Duodenal mucosa (tissue), 2 donors: ENCODE measurements around the gene STOX2.

Experiments used
- H3K27ac ChIP-seq: one replicate; pipeline ENCODE4 v1.7.0; 2013; ENCODE audit warnings: low read depth, low read length
- H3K27me3 ChIP-seq, 2 donors: one replicate each; pipeline ENCODE4 v1.7.0; 2013; ENCODE audit warnings: low read length in 2 of 2, control low read depth in 1 of 2; ENCODE audit not compliant: insufficient read depth in 2 of 2, control insufficient read depth in 1 of 2
- H3K36me3 ChIP-seq, 2 donors: one replicate each; pipeline ENCODE4 v1.7.0; 2013; ENCODE audit warnings: low read length in 2 of 2, control low read depth in 1 of 2; ENCODE audit not compliant: insufficient read depth in 2 of 2, control insufficient read depth in 1 of 2
- H3K4me1 ChIP-seq, 2 donors: one replicate each; pipeline ENCODE4 v1.7.0; 2013; ENCODE audit warnings: low read length in 2 of 2, control low read depth in 1 of 2; ENCODE audit not compliant: insufficient read depth in 2 of 2, control insufficient read depth in 1 of 2
- H3K4me3 ChIP-seq, 2 donors: one replicate each; pipeline ENCODE4 v1.7.0; 2013; ENCODE audit warnings: low read length in 2 of 2, low read depth in 1 of 2
- H3K9ac ChIP-seq, 2 donors: one replicate each; pipeline ENCODE4 v1.7.0; 2013; ENCODE audit warnings: low read length in 2 of 2, low read depth in 1 of 2
- H3K9me3 ChIP-seq, 2 donors: one replicate each; pipeline ENCODE4 v1.7.0; 2013; ENCODE audit warnings: low read length in 2 of 2, control low read depth in 1 of 2; ENCODE audit not compliant: control insufficient read depth in 1 of 2

Gene STOX2

DNA sequence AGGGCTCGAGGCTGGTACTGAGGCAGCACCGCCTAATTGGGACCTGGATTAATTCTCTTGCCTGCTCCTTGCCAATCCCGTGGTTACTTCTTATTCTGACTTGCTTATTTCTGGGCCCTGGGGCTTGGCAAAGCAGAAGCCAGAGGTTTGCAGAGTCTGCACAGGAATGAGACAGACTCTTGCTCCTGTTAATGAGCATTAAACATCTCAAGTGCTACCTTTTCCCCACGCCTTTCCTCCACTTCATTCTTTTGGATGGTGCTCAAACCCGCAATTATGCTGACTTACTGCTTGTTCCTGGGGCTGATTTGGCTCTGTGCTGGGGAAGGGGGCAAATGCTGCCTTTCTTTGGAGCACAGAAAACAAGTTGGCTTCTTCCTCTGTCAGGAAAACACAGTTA is 16.5 kb upstream of the STOX2 start:
- no peak overlapping the region for H3K27ac ChIP-seq
- no peaks in the 10 kb centered on the region for H3K36me3 ChIP-seq

DNA sequence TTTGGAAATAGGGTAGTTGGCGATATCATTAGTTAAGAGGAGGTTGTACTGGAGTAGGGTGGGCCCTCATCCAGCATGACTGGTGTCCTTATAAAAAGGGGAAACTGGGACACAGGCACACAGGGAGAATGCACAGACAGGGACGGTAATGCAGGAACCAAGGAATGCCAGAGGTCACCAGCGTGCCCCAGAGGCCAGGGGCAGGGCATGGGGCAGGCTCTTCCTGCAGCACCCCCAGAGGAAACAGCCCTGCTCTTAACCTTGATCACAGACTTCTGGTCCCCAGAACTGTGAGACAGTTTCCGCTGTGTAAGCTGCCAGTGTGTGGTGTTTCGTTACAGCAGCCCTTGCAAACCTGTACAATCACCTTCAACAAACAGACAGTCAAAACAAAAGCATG is 15.9 kb upstream of the STOX2 start:
- Histone ChIP-seq H3K4me3 (no peak overlapping the region), H3K4me1 (no peaks in the 10 kb centered on the region), H3K36me3 (no peaks in the 10 kb centered on the region), H3K27ac (no peak overlapping the region), H3K9ac (no peak overlapping the region), H3K9me3 (no peaks in the 10 kb centered on the region), H3K27me3 (no peaks in the 10 kb centered on the region)

More for the DNA sequence above, 16.5 kb upstream of the STOX2 start:
- no peak overlapping the region for H3K4me3 ChIP-seq
- H3K27me3 ChIP-seq = no peaks in the 10 kb centered on the region
- no peaks in the 10 kb centered on the region for H3K9me3 ChIP-seq
- no peaks in the 10 kb centered on the region for H3K4me1 ChIP-seq
- no peak overlapping the region for H3K9ac ChIP-seq

DNA sequence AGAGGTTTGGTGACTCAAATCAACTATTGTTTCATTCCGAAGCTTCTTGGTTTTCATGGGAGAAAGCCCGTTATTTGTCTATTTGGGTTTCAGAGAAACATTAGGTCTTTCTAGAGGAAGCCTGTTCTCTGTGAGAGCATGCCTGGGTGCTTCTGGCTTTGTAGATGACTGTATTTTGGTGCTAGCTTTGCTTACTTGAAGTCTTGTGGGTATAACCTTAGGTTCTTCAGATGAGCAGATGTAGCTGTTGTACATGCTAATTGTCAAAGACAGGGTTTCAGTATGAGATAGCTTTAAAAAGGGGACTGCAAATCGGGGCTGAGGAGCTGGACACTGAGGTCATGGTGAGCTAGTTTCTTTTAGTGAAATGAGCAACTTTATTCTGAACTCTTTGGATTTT is 7.9 kb upstream of the STOX2 start:
- Histone ChIP-seq H3K9ac (no peak overlapping the region), H3K4me3 (no peak overlapping the region), H3K9me3 (peaks cover 4 to 5% of the 10 kb centered on the region in 2 donors), H3K4me1 (no peaks in the 10 kb centered on the region), H3K27me3 (no peaks in the 10 kb centered on the region), H3K27ac (no peak overlapping the region), H3K36me3 (no peaks in the 10 kb centered on the region)

DNA sequence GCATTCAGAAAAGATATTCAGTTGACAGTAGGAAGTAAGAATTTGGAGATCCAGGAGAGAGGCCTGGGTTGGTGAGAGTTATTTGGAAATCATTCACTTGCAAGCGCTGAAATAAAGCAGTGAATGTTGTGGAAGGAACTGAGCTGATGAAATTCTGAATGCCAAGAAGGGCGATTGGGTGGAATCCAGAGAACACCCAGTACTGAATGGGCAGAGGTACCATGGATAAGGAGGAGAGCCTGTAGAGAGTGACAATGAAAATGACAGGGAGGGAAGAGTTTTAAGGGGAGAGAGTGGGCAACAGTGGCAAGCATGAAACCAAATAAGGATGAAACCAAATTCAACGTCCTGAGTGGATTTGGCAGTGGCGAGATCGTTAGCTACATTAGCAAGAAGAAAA is 6.7 kb upstream of the STOX2 start:
- H3K4me1 ChIP-seq = no peaks in the 10 kb centered on the region
- H3K27me3 ChIP-seq = no peaks in the 10 kb centered on the region
- H3K4me3 ChIP-seq = no peak overlapping the region
- no peaks in the 10 kb centered on the region for H3K36me3 ChIP-seq
- H3K27ac ChIP-seq = no peak overlapping the region
- H3K9me3 ChIP-seq = peaks cover 4 to 5% of the 10 kb centered on the region in 2 donors
- H3K9ac ChIP-seq = no peak overlapping the region

DNA sequence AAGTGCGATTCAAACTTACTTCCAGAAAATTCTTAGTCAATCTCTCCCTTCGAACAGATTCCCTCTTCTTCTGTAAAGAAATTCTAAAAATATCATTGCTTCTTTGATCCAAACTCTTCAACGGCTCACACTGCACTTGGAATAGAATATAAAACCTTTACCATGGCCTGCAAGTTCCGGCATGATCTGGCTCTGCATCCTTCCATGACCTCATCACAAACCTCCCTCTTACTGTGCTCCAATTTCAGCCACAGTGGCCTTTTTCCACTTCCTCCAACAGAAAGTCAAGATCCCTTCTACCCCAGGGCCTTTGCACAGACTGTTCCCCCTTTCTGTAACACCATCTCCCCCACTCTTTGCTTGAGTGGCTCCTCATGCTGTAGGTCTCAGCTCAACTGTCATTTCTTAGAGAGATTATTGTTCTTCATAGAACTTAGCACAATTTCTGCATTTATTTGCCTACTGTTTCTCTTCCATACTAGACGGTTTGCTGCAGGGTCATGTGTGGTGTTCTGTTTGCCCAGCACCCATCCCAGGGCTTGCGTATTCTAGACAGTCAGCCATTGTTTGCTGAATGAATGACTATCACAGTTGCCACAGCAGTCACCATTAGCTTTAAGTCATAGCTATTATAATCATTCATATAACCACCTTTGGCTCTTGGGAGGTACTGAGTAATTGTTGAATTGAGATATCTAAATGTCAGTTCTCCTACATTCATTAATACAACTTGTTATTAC is 1.9 kb upstream of the STOX2 start:
- H3K27ac ChIP-seq = no peak overlapping the region
- H3K9me3 ChIP-seq = peaks cover 4 to 5% of the 10 kb centered on the region in 2 donors
- H3K4me1 ChIP-seq = peaks cover 0 to 2% of the 10 kb centered on the region in 2 donors
- no peaks in the 10 kb centered on the region for H3K36me3 ChIP-seq
- no peak overlapping the region for H3K4me3 ChIP-seq
- peaks cover 10 to 17% of the 10 kb centered on the region in 2 donors for H3K27me3 ChIP-seq
- H3K9ac ChIP-seq = no peak overlapping the region

DNA sequence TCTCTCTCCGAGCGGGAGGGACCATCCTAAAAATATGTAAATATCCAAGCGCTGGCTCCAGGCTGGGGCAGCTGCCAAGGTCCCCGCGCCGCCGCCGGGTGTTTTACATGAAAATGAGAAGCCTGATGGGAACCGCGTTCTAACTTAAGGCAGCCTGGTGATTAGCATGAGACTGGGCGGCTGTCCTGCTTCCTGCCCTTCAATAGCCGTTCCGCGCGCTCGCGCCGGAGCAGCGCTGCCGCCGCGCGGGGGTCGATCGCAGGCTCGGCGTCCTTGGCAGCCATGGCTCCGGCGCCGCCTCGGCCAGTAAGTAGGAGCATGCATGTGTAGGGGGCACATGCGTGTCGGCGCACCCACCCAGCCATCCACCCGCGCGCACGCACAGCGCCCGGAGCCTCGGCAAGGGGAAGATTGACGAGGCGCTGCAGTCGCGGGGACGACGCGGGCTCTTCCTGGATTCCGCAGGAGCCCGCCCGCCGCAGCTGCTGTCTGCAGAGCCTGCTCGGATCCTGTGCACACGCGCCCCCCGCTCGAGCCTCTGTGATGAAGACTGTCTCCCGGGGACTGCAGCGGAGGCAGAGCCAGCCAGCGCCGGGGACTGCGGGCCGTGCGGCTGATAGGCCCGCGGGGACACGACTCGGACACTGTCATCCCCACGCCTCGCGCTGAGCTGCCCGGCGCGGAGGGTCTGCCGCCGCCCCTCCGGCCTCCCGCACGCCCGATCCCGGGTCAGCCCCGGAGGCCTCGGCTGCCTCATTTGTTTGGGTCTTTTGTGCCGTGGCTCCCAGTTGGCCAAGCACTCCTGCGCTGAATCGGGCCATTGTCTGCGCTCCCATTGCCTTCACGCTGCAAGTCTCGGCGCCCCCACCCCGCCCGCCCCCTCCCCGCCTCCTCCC is 734 bp downstream of the STOX2 start:
- Histone ChIP-seq H3K27me3 (peaks cover 15 to 19% of the 10 kb centered on the region in 2 donors), H3K9ac (peak overlapping the region in 1 of 2 donors; percentile 14), H3K27ac (no peak overlapping the region), H3K4me1 (peaks cover 0 to 2% of the 10 kb centered on the region in 2 donors), H3K4me3 (peak overlapping the region; percentile 69 to 74), H3K9me3 (no peaks in the 10 kb centered on the region), H3K36me3 (no peaks in the 10 kb centered on the region)

DNA sequence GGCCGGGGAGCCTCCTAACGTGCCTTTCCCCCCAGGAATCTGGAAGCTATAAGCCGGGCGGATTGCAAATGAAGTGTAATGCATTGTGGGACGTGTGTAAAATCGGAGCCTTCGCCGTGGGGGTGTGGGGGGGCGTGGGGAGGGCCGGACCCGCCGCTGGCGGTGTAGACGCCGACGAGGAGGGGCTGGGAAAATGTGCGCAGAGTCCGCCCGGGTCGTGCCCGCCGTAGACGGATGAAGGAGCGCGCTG is 1.3 kb downstream of the STOX2 start:
- Histone ChIP-seq H3K27ac (no peak overlapping the region), H3K9ac (peak overlapping the region in 1 of 2 donors; percentile 13)

DNA sequence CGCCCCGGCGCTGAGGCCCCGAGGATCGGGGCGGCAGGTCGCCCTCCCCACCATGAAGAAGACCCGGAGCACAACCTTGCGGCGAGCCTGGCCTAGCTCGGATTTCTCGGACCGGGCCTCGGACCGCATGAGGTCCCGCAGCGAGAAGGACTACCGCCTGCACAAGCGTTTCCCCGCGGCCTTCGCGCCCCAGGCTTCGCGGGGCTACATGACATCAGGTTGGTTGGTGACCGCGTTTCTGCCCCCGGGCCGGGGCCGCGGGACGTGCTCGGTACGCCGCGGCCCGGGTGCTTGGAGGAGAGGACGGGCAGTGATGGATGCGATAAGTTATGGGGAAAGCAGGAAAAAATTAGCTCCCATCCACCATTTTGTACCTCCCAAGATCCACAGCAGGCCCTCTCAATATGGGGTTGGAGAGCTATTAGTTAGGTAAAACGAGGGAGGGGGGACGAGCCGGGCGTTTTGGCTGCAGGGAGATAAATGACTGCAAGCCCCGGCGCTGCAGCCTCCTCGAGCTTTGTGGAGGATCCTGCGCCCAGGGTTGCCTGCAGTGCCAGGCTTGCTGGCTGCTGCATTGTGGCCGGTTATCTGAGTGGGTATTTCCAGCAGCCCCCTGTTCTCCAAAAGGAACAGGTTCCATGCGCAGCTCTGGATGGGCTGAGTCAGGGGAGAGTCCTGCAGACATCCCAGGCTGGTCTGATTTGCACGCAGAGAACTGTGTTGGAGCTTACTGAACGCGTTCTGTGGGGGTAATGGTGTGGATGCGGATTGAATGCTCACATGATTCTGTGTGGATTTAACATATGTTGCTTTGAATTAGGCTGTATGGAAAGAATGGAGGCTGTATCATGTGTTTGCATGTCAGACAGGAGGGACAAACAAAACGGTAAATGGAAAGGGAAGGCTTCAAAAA is 1.9 kb downstream of the STOX2 start:
- Histone ChIP-seq H3K9me3 (no peaks in the 10 kb centered on the region), H3K9ac (peak overlapping the region in 1 of 2 donors; percentile 13), H3K36me3 (no peaks in the 10 kb centered on the region), H3K4me1 (peaks cover 0 to 2% of the 10 kb centered on the region in 2 donors), H3K27me3 (peaks cover 15 to 19% of the 10 kb centered on the region in 2 donors), H3K4me3 (peak overlapping the region; percentile 55 to 60), H3K27ac (no peak overlapping the region)

More for the DNA sequence above, 1.3 kb downstream of the STOX2 start:
- H3K27me3 ChIP-seq = peaks cover 15 to 19% of the 10 kb centered on the region in 2 donors
- peaks cover 0 to 2% of the 10 kb centered on the region in 2 donors for H3K4me1 ChIP-seq
- peak overlapping the region; percentile 55 to 60 for H3K4me3 ChIP-seq
- H3K9me3 ChIP-seq = no peaks in the 10 kb centered on the region
- no peaks in the 10 kb centered on the region for H3K36me3 ChIP-seq

DNA sequence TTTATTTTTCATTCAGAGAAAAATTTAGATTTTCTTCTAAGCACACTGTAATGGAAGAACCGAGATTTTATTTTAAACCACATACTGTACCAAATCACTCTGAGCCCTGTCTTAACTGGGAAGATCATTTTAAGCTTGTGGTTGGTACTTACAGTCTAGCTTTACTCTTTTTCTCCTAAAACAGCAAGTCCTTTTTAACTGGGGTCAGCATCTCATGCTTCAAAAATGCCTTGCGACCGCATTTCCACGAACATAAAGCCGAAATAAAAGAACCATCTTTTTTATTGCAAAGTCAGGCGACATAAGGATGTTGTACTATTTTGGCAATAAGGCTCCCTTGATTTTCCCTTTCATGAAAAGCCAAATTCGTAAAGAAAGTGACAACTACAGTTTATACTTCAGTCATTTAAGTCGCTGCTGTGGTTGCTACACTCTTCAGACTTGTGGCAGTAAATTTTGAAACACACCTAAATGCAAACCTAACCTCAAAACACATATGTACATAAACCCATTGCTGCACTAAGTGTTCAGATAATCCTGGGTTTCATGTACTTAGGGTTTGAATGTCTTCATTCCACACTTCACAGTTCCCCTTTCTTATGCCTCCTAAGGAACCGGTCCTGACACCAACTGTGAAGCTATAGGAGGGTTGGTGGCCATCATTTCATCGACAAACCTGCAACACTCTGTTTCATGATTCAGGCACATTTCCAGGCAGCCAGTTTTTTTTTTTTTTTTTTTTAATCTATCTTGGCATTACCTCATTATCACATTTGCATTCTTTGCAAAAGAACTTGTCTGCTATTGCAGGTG is 3.0 kb downstream of the STOX2 start:
- peaks cover 15 to 19% of the 10 kb centered on the region in 2 donors for H3K27me3 ChIP-seq
- no peak overlapping the region for H3K27ac ChIP-seq
- peaks cover 0 to 2% of the 10 kb centered on the region in 2 donors for H3K4me1 ChIP-seq
- no peaks in the 10 kb centered on the region for H3K36me3 ChIP-seq
- H3K9ac ChIP-seq = no peak overlapping the region
- no peaks in the 10 kb centered on the region for H3K9me3 ChIP-seq
- peak overlapping the region; percentile 7 to 55 for H3K4me3 ChIP-seq
